CD4-positive, alpha-beta T cell treated with Interferon gamma for 1 hour (primary cell): Measurements from ENCODE around the gene OR52E2.
"Not testable (repeated sequence)": the region's sequence is repeated elsewhere in the genome, so short reads cannot be mapped to it uniquely, and the experiment has no call there.

Experiments
- DNase-seq: peaks from one replicate; pipeline ENCODE4 v3.0.0-alpha.2; 2020

The OR52E2 gene

DNA sequence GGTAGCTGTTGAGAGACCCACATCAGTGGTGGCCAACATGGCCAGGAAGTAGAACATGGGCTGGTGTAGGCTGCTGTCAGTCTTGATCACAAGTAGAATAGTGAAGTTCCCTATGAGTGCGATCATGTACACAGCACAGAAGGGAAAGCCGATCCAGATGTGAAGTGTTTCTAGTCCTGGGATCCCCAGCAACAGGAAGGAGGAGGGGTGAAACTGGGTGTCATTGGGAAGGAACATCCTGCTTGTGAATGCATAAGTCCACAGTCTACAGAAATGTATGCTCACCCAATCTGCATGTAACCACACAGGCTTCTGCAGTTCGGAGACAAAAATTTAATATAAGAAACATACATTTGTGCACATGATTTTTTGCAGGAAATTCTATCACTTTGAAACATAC is at the start of gene OR52E2:
TSS of gene OR52E2 (minus strand) at position 237 of the 400 bp plus-strand sequence. CDS start at position 237, 0 bp downstream.
- no peak for DNase-seq

DNA sequence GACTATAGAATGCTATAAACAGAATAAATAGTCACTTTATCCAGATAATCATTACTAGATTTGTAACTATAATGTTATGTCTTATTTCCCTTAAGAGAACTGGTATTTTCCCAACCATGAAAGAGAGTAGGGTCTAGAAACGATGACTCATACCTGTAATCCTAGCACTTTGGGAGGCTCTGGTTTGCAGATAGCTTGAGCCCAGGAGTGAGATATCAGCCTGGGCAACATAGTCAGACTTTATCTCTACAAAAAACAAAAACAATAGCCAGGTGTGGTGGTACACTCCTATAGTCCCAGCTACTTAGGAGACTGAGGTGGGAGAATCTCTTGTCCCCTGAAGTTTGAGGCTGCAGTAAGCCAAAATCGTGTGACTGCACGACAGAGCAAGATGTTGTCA is 47.9 kb upstream of the OR52E2 start:
- no peak for DNase-seq

DNA sequence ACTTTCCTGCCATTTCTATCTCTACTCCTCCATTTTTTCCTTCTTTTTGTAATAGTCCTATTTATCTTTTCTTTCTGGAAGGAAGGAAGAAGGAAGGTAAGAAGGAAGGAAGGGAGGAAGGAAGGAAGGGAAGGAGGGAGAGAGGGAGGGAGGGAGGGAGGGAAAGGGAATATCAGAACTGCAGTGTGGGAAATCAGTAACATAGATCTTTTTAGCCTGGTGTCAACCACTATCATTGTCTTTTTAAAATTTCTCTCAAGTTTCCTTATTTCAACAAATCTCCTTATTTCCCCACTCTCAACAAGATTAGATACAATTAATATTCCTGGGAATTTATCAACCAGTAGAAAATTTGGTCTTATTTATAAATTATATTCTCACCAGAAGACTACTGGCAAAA is 43.6 kb upstream of the OR52E2 start:
- no peak for DNase-seq

DNA sequence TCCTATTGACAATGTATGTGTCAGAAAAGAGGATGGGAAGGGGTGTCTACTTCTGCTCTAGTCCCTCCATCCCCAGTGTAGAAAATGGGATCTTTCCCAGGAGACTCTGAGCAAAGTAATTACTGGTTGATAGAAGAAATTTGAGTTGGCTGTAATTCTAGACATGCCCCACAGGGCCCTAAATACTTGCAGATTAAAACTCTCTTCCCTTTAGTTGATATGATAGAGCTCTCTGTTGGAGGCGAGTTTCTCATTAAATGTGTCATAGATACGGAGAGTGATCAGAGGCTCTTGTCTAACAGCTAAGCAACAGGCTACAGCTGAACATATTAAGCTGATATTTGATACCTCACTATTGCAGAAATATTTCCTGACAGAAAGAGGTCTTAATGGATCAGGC is 42.8 kb upstream of the OR52E2 start:
- DNase-seq, result no peak

DNA sequence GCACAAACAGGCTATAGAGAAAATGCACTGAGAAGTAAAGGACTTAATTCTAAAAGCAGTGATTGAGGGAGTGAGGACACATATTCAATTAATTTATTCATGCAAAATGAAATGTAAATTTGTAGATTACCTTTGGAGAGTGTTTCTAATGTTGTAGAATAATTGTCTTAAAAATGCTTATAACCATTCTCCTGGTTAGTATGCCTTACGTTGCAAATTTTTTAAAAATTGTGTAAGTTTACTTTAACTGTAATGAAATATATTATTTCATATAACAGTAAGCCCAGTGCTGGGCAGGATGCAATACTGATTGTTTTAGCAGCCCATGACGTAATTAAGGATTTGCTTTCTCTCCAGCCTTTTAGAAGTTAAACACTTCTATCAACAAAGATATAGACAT is 36.6 kb upstream of the OR52E2 start:
- no peak for DNase-seq

DNA sequence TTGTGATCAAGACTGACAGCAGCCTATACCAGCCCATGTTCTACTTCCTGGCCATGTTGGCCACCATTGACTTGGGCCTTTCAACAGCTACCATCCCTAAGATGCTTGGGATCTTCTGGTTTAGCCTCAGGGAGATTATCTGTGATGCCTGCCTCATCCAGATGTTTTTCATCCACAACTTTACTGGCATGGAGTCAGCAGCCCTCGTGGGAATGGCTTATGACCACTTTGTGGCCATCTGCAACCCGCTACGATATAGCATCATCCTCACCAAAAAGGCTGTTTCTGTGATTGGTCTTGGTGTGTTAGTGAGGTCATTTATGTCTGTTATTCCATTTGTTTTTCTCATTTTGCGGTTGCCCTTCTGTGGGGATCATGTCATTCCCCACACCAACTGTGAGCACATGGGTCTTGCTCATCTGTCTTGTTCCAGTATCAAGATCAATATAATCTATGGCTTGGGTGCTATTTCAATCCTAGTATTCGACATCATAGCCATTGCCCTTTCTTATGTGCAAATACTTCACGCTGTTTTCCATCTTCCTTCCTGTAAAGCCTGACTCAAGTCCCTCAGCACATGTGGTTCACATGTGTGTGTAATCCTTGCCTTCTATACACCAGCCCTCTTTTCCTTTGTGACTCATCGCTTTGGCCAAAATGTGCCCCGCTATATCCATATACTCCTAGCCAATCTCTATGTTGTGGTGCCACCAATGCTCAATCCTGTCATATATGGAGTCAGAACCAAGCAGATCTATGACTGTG is 33.6 kb upstream of the OR52E2 start:
- DNase-seq, result no peak

DNA sequence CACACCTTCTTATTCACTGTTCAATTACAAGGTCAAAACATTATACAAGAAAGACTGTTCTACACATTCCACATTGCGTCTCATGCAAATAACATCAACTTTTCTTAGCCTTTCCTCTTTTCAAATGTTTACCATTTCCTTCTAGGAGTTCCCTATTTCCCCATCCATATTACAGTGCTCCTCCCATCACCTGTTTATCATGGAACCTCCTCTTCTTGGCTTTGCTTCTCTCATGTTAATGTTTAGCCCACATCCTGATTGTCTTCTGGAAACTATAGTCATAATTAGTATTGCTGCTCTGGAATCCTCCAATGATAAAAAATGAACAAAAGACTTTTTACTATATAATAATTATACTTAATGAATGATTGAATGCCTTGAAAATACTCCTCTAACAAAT is 31.2 kb upstream of the OR52E2 start:
- no peak for DNase-seq

DNA sequence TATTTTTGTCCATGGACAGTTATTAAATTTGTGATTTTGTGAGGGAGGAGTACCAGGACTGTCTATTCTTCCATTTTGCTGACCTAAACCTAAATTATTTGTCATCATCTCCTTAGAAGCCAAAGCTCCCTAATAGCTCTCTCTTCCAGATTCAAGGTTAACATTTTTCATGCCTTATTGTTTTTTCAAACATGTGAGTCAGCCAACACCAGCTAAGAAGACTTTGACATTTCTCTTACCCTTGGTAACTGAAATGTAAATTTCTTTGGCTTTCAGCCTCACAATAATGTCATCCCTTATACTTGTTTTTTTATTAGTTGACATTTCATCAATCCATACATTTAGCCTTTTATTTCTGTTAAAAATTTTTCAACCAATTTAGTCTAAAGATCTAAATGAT is 29.1 kb upstream of the OR52E2 start:
- DNase-seq, result no peak

DNA sequence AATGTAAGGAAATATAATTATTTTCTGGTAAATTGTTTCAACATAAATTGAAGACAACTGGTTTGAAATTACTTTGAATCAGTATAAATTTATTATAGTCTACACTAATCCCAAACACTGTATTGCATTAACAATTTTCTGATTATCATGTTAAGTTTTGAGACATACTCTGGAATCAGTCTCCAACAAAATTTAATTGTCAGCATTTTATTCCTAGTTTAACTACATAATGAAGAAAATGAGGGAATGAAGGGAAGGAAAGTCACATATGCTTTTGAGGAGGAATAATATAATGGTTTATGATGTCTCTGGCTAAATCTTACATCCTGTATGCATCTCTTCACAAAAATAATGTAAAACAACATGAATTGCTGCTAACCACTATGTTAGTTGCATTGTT is 24.2 kb upstream of the OR52E2 start:
- DNase-seq, result no peak

DNA sequence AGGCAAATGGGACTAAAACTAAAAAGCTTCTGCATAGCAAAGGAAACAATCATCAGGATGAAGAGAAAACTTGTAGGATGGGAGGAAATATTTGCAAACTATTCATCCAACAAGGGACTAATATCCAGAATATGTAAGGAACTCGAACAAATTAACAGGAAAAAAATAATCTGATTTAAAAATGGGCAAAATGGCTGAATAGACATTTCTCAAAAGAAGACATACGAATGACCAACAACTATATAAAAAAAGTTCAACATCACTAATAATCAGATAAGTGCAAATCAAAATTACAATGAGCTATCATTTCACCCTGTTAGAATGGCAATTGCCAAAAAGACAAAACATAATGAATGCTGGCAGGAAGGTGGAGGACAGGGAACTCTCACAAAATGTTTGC is 22.0 kb upstream of the OR52E2 start:
- DNase-seq, result no peak

DNA sequence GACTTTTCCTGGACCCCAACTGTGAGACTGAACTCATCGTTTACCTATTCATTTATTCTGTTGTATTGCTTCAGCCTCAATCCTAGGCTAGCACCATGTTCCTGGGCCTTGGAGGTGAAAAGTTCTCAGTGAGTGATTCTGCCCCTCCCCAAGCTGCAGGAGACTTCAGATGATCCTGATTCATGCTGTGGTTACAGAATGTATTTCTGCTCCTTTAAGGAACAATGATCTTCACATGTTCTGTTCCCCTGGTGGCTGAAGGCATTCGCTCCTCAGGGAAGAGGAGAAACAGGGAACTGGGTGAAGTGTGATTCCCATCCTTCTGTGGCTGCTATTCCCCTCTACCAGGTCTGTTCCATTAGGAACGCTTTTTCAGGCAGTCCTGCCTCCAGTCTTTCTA is 12.4 kb upstream of the OR52E2 start:
- DNase-seq, result no peak

DNA sequence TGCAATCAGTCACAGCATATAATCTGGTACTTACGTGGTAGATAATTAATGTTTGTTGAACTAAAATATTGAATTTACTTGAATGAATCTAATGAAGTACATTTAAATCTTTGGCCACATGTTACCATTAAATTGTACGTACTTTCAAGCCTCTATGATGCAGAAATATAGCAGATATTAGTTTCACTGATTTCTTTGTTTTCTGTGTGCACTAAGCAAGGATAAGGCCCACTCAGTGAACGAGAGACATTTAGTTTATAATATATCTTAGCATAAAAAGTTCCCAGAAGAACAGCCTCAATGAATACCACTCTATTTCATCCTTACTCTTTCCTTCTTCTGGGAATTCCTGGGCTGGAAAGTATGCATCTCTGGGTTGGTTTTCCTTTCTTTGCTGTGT is 9.8 kb upstream of the OR52E2 start, which contains the start of gene OR52E1:
TSS of gene OR52E1 (plus strand) at position 301 of the 400 bp plus-strand sequence.
- DNase-seq, result no peak

DNA sequence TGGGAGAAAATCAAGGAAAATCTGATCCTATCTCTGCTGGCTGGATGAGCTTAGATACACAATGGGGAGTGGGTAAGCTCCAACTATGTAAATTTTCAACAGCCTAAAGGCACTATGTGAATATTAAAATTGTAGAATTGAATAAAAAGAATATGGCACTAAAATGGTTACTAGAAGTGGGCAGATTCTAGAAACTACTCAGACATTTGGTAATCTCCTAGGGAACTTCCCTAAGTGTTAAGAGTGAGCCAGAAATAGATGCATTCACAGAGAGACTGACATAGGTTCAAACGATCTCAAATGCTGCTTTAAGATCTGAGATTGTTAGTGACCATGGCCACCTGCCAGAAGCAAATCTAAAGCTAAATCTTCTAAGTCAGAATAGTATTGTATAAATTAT is 5.6 kb upstream of the OR52E2 start:
- no peak for DNase-seq

DNA sequence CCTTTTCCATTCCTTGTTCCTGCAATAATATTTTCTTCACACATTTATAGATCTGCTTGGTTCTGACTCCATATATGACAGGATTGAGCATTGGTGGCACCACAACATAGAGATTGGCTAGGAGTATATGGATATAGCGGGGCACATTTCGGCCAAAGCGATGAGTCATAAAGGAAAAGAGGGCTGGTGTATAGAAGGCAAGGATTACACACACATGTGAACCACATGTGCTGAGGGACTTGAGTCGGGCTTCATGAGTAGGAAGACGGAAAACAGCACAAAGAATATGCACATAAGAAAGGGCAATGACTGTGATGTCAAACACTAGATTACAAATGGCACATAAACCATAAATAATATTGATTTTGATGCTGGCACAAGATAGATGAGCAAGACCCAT is 748 bp downstream of the OR52E2 start:
- DNase-seq, result not testable (repeated sequence)

DNA sequence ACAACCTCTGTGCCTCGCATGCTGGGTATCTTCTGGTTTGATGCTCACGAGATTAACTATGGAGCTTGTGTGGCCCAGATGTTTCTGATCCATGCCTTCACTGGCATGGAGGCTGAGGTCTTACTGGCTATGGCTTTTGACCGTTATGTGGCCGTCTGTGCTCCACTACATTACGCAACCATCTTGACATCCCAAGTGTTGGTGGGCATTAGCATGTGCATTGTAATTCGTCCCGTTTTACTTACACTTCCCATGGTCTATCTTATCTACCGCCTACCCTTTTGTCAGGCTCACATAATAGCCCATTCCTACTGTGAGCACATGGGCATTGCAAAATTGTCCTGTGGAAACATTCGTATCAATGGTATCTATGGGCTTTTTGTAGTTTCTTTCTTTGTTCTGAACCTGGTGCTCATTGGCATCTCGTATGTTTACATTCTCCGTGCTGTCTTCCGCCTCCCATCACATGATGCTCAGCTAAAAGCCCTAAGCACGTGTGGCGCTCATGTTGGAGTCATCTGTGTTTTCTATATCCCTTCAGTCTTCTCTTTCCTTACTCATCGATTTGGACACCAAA is 12.6 kb downstream of the OR52E2 start:
- no peak for DNase-seq

DNA sequence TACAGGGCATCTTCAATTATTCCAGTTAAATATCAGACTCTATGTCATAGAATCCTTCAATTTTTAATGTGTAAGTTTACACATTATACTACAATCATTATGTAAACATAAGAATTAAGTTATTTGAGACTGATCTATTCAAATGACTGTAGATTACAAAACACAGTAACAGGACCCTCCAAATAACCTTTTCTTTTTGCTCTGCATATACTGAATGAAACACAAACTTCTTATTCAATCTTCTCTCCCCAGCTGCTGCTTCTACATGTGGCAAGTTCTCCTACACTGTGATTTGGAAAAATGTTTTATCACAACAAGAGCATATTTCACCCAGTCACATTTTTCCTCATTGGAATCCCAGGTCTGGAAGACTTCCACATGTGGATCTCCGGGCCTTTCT is 13.2 kb downstream of the OR52E2 start, which contains the start of gene OR52J3:
TSS of gene OR52J3 (plus strand) at position 301 of the 400 bp plus-strand sequence. CDS start at position 301, 0 bp downstream.
- no peak for DNase-seq

DNA sequence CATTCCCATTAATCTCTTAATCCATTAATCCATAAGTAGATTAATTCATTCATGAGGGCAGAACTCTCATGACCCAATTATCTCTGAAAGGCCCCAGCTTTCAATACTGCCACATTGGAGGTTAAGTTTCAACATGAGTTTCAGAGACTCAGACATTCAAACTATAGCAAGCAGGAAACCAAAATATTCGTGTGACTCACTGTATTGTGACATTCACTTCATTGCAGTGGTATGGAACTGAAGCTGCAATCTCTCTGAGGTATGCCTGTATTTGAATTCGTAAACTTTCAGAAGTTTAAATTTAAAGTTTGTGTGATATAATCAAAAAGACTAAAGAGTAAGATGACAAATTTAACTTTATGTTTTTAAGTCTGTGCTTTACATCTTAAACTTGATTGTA is 16.0 kb downstream of the OR52E2 start:
- no peak for DNase-seq

DNA sequence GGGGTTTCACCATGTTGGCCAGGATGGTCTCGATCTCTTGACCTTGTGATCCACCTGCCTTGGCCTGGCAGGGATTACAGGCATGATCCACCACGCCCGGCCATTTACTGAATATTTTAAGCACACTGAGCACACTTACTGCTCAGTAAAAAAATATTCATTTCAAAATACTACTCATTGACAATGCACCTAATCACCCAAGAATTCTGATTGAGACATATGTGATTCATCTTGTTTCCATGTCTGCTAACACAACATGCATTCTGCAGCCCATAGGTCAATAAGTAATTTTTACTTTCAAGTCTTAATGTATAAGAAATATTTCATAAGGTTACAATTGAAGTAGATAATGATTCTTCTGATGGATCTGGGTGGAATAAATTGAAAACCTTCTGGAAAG is 17.3 kb downstream of the OR52E2 start:
- no peak for DNase-seq

DNA sequence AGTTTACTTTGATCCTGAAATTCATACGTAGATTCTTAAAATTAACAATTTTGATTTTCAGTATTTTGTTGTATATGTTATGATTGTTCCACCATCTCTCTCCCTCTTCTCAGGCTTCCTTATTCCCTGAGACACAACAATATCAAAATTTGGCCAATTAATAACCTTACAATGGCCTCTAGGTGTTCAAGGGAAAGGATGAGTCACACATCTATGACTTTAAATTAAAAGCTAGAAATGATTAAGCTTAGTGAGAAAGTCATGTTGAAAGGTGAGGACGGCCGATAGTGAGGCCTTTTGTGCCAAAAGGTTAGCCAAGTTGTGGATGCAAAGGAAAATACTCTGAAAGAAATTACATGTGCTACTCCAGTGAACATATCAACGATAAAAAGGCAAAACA is 18.6 kb downstream of the OR52E2 start:
- no peak for DNase-seq

DNA sequence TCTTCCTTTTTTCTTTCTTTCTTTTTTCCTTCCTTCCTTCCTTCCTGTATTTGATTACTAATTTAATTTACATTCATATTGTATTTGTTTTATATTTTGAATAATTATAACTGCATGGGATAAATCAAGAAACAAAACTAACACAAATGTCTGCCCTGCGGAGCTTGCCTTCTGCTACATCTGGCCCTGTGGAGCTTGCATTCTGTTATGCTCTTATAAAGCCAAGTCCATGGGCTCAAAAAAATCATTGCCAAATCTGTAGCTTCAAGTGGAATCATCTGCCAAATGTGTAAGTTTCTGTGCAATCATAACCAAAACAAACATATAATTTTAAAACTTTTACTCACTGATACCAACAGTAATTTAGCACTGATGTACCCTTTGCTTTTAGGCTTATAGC is 21.1 kb downstream of the OR52E2 start:
- no peak for DNase-seq

DNA sequence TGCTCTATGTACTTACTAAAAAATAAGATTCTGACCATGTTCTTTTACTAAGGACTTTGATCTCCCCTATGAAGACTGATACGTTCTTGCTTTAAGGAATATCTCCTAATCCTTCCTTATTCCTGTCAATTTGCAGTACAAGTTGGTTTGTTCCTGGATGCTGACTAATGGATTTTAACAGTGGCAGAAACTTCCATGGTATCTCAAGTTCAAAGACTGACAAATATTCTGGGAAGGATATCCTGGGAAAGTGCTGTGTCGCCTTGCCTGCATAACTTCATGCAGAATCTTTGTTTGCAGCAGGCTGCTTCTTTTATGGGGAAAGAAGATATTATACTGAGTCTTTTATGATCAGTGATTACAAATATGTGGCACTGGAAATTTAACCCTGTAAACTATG is 21.5 kb downstream of the OR52E2 start:
- DNase-seq, result no peak

DNA sequence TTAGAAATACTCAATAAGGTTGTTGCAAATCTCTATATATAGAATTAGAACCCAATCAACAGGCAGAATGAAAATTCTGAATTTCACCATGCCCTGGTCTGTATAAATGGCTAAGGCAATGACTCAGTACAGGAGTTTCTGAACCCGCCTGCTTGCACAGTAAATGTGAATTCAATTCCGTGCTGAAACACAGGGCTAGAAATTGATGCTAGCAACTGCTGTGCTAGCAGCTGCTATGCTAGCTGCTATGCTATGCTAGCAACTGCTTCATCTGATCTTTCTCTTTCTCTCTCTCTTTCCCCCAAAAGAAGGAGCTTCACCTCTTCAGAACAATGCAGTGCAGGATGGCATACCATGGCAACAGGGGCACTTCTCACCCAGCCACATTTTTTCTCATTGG is 22.8 kb downstream of the OR52E2 start:
- DNase-seq, result no peak

DNA sequence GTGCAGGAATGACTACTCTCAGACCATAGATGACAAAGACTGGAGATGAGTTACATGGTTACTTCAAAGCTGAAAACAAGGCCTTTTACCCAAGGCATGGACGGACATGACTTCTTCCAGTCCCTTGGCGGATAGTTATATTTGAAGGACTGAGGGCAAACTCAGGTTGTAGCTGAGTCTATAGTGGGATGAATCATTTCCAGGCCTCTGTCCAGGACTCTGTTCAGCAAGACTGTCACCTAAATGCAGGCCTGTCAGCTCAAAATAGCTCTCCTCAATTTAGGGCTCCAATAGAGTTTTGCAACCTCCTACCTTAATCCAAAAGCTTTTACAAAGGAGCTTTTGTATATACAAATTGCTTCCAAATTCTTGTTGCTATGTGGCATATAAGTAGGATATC is 37.4 kb downstream of the OR52E2 start:
- no peak for DNase-seq

DNA sequence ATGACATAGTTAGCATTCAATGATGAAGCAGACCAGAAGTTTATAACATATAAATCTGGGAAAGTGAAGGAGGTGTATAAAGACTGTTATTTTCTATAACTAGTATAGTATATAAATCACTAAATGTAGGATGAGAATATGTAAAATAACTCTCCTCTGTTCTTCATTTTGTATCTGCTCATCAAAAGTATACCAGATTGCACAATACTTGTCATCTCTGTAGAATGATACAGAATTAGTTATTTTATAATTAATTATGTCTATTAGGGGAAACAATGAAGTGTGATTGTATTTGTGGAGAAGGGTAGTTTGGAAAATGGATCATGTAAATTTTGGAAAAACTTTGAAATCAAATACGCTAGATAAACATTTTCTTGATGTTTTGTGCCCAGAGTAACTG is 46.4 kb downstream of the OR52E2 start:
- no peak for DNase-seq

DNA sequence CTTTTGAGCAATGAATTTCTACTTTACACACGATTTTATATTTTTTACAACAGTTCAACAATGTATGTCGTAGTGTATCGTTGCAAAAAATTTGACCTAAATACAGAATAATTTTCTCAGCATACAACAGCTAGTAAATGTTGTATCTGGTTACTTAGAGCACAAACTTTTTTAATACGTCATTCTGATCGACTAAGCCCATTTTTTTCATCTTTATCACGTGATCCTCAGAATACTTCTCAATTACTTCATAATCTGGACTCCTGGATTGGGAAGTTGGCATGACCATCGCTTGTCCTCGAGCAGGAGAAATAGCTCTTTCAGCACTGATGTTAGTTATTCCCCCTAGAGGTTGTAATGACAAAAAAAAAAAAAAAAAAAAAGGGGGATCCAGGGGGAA is 48.2 kb downstream of the OR52E2 start:
- no peak for DNase-seq
